HL-60 (cell line): ENCODE data around the gene ELP4.

ENCODE experiments used
- CTCF ChIP-seq: IDR thresholded peaks from one replicate; pipeline ENCODE4 v1.5.1; 2011; ENCODE audit warnings: low read length, control low read depth, inconsistent platforms; ENCODE audit not compliant: insufficient read depth
- GABPA ChIP-seq: IDR thresholded peaks from 2 replicates; pipeline ENCODE4 v1.6.1; 2012; ENCODE audit warnings: low read depth
- POLR2AphosphoS5 ChIP-seq: IDR thresholded peaks from 2 replicates; pipeline ENCODE4 v1.6.1; 2012; ENCODE audit warnings: low read depth
- REST ChIP-seq: IDR thresholded peaks from 2 replicates; pipeline ENCODE4 v1.6.1; 2012; ENCODE audit warnings: low read depth; ENCODE audit not compliant: insufficient replicate concordance
- SPI1 ChIP-seq: IDR thresholded peaks from 2 replicates; pipeline ENCODE4 v1.6.1; 2012; ENCODE audit warnings: low read depth, mild to moderate bottlenecking, borderline replicate concordance

GRCh38 chr11:31761636-31762035 is 252.1 kb downstream of the ELP4 start:
- TF ChIP-seq POLR2AphosphoS5 = no peak
- TF ChIP-seq REST = no peak
- no peak for TF ChIP-seq CTCF
- TF ChIP-seq GABPA = no peak
- no peak for TF ChIP-seq SPI1
